Measurements from ENCODE around the gene MXD1.
"Not testable (repeated sequence)": the region's sequence is repeated elsewhere in the genome, so short reads cannot be mapped to it uniquely, and the experiment has no call there.

The MXD1 gene, protein sequence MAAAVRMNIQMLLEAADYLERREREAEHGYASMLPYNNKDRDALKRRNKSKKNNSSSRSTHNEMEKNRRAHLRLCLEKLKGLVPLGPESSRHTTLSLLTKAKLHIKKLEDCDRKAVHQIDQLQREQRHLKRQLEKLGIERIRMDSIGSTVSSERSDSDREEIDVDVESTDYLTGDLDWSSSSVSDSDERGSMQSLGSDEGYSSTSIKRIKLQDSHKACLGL

GRCh38 chr2:69914950-69915945, at the start of gene MXD1:
Gene MXD1 (plus strand): TSS chr2:69915109. CDS start chr2:69915331, 222 bp downstream.
- peak; percentile 55 for DNase-seq

- no peak for DNase-seq
Observed at GRCh38 chr2:69888451-69888850, 26.5 kb upstream of the MXD1 start.

DNA sequence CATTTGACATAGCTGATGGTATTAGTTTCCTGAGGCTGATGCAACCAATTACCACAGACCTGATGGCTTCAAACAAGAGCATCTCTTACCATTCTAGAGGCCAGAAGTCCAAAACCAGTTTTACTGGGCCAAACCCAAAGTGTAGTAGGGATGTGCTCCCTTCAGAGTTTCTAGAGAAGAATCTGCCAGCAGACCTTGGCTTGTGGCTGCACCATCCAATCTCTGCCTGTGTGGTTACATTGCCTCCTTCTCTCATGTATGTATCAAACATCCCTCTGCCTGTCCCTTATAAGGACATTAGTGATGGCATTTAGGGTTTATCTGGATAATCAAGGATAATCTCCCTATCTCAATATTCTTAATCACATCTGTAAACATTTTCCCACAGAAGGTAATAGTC, 25.6 kb upstream of the MXD1 start:
- peak; percentile 61 for DNase-seq

DNA sequence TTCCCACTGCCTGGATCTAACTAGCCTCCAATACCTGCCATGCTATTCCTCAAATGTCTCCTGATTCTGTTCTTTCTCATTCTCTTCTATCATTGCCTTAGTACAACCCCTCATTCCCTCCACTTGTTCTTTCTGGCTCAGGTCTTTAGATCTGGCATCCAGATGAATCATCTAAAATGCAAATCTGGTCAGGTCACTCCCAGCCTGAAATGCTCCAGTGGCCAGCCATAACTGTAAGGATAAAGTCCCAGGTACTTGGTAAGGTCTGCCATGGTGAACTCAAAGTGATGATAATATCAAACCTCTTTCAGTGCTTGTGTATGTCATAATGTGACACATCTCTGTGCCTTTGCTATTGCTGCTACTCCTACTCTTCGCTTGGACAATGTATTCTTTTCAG, 24.0 kb upstream of the MXD1 start:
- DNase-seq: no peak

- DNase-seq: peak; percentile 28
Observed at GRCh38 chr2:69892838-69893424, 22.0 kb upstream of the MXD1 start.

- DNase-seq: peak; percentile 89
Observed at GRCh38 chr2:69893684-69894551, 21.0 kb upstream of the MXD1 start, which contains the start of gene SNRNP27. Gene SNRNP27 (plus strand): TSS chr2:69893956. CDS start chr2:69893985, 29 bp downstream.

GRCh38 chr2:69894737-69895136, 20.2 kb upstream of the MXD1 start:
- DNase-seq: not testable (repeated sequence)

DNA sequence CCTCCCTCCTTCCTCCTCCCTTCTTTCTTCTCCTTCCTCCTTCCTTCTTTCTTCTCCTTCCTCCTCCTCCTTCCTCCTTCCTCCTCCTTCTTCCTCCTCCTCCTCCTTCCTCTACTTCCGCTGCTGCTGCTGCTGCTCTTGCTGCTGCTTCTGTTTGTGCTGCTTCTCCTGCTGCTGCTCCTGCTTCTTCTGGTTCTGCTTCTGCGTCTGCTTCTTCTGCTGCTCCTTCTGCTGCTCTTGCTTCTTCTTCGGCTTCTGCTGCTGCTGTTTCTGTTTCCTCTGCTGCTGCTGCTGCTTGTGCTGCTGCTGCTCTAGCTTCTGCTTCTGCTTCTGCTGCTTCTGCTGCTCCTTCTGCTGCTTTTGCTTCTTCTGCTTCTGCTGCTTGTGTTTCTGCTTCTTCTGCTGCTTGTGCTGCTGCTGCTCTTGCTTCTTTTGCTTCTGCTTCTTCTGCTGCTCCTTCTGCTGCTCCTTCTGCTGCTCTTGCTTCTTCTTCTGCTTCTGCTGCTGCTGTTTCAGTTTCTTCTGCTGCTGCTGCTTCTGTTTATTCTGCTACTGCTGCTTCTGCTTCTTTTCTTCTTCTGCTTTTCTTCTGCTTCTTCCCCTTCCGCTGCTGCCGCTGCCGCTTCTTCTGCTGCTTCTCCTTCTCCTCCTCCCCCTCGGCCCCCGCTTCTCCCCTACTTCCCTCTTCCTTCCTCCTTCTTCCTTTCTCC, 12.5 kb upstream of the MXD1 start:
- no peak for DNase-seq

- DNase-seq: no peak
Observed at GRCh38 chr2:69907216-69907615, 7.7 kb upstream of the MXD1 start.

- peak; percentile 80 for DNase-seq
Observed at GRCh38 chr2:69911985-69912563, 2.8 kb upstream of the MXD1 start.

- peak; percentile 100 for DNase-seq
Observed at GRCh38 chr2:69914164-69914949, 552 bp upstream of the MXD1 start.

- no peak for DNase-seq
Observed at GRCh38 chr2:69916106-69916505, 1.2 kb downstream of the MXD1 start.

DNA sequence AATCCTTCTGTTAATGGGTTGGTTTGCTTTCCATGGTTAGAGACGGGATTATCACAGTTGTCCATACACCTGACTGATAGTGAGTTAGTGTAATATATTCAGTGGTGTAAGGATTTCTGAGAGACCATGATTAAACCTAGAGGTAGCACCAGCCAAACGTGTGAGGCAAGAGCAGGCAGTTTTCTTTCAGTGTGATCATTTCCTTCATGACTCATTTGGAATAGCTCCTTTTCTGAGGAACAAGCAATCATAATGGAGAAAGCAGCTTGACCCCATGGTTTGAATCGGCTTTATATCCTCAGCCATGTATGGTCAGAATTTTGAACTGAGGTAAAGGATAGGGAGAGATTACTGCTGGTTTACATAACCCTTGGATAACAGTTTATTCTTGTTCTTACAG, 2.9 kb downstream of the MXD1 start:
- DNase-seq: no peak

DNA sequence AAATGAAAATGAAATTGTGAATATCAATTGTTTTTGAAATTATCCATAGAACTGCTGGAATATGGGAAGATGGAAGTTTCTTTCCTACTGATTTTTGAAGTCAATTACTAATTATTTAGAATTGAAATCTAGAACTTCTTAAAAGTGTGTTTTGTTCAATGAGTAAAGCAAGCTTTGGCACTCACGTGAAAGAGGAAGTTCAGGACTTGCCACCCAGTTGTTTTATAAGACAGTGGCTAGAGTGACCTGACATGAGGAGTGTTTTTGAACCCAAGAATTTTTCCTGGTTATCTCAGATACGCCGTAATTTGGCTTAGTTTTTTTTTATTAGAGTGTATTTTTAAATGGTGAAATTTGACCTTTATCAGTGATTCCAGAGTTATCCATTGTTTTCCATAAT, 3.5 kb downstream of the MXD1 start:
- no peak for DNase-seq

DNA sequence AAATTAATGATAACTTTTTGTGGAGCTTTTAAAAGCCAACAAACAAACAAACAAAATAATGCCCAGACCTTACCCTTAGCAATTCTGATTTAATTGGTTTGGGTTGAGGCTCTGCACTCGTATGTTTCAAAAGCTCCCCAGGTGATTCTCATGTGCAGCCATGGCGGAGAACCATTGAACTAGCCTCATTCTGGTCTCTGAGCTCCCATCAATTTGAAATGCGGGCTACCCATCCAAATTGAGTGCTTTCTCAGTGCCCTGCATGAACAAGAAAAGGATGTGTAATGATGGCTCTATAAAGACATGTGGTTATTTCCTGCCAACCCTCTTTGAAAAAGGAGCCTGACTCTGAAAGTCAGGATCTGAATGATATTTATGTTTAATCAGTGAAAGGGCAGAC, 8.2 kb downstream of the MXD1 start:
- no peak for DNase-seq

- no peak for DNase-seq
Observed at GRCh38 chr2:69926849-69927515, 12.1 kb downstream of the MXD1 start.

GRCh38 chr2:69931832-69932595, 17.1 kb downstream of the MXD1 start:
- no peak for DNase-seq

GRCh38 chr2:69932596-69932922, 17.6 kb downstream of the MXD1 start:
- DNase-seq: no peak

- no peak for DNase-seq
Observed at GRCh38 chr2:69933254-69933828, 18.4 kb downstream of the MXD1 start.

Measured in NCI-H82 (cell line).